ENCODE results near the gene ZBTB26.

Gene ZBTB26, protein sequence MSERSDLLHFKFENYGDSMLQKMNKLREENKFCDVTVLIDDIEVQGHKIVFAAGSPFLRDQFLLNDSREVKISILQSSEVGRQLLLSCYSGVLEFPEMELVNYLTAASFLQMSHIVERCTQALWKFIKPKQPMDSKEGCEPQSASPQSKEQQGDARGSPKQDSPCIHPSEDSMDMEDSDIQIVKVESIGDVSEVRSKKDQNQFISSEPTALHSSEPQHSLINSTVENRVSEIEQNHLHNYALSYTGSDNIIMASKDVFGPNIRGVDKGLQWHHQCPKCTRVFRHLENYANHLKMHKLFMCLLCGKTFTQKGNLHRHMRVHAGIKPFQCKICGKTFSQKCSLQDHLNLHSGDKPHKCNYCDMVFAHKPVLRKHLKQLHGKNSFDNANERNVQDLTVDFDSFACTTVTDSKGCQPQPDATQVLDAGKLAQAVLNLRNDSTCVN

DNA sequence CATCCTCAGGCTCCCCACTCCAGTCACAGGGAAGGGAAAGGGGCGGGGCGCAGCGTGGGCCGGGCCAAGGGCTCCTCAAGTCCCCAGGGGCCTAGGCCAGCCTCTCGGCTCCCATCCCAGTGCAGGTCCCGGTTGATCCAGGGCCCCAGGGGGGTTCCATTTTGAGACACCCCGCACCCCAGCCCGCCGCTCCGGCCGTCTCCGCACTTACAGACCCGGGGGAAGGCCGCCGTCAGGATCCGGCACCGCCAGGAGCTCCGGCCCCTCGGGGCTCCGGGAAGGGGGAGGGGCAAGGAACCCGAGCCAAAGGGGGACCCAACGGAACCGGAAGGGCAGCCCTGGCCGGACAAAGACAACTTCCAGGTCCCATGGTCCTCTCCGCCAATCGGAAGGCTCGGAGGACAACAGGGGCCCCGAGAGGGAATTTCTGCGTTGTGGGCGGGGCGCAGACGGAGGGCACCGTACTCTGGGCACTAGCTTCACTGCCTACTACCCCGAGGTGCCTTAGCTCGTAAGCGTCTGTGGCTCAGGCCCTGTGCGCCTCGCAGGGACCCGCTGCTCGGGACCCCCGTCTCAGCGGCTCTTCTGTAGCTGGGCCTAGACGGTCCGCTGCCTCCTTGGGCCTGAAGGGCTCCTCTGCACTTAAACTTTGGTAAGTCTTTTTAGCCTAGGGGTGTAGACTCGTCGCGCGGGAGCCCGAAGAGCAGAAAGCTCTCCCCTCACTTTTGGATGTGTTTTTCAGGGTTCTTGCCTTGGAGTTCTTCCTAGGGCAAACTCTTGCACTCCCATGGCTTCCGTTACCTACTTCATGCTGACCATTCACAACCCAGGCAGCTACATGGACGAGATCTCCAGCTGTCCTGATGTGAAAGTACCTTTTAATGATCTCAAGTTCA, at the start of gene ZBTB26:
Gene ZBTB26, minus strand, starts transcription at position 287 of the 896 bp plus-strand sequence. CDS start 11,578 bp downstream, outside the sequence.
- peak; percentile 97 for DNase-seq (ENCODE audit: low spot score)

DNA sequence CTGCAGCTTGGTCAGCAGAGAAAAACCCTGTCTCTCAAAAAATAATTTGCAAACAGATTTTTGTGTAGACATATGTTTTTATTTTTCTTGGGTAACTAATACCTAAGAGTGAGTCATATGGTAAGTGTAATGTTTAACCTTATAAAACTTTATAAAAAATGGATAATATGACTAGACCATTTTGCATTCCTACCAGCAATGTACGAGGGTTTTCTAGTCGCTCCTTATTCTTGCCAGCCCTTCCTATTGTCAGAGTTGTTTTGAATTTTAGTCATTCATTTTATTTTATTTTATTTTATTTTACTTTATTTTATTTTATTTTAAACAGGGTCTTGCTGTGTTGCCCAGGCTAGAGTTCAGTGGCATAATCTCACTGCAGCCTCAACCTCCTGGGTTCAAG, 47.3 kb upstream of the ZBTB26 start:
- no peak for DNase-seq (ENCODE audit: low spot score)

DNA sequence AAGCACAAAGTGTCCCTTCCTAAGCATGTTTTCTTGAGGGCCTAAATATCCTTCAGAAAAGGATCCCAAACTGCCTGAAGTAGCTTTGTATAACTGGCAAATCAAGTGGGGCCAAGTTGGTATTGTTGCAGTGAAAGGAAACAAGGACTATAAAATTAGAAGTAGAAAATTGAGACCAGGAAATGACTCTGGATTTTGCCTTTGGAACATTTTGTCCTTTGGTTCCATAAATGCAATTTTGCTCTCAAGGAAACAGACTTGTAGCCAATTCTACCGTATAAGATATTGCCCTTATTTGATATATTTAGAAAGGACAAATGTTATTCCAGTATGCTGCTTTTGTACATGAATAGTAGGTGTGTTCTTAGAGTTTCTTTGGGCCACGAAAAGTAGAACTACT, 43.9 kb upstream of the ZBTB26 start:
- no peak for DNase-seq (ENCODE audit: low spot score)

DNA sequence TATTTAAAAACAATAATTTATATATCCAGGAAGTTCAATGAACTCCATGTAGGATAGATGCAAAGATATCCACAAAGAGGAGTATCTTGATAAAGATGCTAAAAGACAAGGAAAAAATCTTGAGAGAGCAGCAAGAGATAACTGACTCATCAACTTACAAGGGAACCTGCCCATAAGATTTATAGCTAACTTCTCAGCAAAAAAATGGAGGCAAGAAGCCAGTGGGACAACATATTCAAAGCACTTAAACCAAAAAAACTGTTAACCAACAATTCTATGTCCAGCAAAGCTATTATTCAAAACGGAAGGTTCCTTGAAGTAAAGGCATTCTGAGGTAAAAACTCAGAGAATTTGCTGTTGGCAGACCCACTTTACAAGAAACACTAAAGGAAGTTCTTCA, 29.8 kb upstream of the ZBTB26 start:
- no peak for DNase-seq (ENCODE audit: low spot score)

DNA sequence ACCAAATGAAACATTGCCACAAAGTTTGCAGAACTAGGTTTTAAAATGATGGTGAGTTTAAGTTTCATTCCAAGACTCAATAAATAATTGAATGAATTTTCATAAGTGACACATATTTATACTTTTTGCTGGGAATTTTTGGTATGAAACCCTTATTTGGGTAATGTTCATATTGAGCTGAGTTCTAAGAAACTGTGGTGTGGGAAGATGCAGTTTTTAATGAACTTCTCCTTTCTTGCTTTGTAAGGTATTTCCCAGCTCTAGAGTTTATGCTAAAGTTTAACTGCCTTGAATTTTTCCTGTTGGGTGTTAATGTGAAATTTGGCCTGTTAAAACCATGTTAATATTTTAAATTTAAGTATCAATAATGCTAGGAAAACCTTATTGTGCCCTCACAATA, 24.6 kb upstream of the ZBTB26 start:
- DNase-seq (ENCODE audit: low spot score): no peak

DNA sequence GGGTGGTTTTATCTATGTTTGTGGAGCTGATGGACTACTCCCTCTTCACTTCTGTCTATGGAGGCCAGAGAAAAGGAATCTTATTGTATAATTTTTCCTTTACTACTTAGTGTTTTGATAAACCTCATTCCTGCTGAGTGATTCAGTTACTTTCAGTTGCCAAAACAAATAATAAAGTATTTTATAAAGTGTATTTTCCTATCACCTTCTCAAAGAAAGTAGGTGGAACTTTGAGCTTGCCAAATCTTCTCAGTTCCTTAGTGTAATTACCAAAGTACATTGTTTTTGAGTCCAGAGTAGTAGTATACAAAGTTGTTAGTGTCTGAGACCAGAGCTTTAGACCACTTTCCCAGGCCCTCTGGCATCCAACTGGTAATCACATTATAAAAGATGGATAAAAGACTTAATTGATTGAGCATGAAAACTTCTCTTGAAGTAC, 23.0 kb upstream of the ZBTB26 start:
- DNase-seq (ENCODE audit: low spot score): no peak

DNA sequence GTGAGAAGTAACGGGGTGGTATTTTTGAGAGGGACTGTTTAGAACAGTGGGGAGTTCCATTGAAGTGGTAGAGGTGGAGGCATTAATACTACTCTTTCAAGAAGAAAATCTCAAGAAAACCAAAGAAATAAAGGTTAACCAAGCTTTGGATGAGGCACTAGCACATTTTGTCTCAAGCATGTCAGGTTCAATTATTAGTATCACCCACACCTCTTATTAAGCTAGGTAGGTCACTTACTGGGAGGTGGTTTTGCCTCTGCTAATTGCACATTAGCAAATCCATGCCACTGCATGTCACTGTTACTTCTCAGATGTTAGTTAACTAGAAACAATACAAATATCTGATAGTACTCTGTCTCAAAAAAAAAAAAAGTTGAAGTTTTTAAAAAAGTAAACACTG, 19.7 kb upstream of the ZBTB26 start:
- no peak for DNase-seq (ENCODE audit: low spot score)

DNA sequence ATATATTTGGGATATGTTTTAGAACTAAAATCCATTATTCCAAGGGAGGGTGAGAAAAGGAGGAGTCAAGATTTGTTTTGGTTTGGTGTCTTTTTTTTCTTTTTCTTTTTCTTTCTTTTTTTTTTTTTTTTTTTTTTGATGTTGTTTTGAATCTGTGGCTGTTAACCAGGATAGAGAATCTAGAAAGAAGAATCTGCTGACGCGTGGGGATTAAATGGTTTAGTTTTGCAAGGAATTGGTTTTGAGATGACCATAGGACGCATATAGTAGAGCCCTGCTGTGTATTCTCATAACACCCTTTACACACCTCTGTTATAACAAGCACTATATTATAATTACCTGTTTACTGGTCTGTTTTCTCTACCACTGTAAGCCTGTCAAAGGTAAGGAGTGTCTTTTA, 19.0 kb upstream of the ZBTB26 start:
- no peak for DNase-seq (ENCODE audit: low spot score)

DNA sequence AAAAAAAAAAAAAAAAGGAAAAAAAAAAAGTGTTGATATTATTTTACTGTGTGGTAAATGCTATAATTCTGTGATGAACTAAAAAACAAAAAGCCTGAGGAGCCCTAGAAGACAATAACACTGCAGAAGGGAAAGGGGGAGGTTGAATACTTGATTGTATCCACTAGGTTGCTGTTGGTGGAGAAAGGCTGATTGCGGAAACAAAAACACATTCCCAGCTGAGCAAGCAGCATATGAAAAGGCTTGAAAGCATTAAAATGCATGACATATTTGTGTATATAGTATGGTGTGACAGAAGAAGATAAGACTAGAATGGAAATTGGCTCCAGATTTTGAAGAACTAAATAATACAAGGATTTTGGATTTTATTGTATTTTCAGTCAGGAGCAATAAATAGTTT, 18.4 kb upstream of the ZBTB26 start:
- DNase-seq (ENCODE audit: low spot score): no peak

DNA sequence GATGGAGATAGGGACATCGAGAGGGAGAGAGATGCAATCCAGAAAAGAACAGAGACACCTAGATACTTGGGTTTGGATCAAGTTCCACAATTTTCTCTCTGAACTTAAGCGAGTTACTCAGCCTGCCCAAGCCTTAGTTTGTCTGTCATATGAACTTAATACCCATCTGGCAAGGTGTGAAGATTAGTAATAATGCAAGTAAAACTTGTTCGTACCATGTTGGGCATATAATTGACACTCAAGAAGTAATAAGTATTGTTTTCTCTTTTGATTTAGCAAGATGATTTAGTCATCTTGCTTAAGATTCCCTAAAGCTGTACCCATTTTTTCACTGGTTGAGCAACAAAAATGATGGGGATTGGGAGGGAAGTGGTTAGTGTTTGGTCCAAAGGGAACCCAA, 17.0 kb upstream of the ZBTB26 start:
- no peak for DNase-seq (ENCODE audit: low spot score)

DNA sequence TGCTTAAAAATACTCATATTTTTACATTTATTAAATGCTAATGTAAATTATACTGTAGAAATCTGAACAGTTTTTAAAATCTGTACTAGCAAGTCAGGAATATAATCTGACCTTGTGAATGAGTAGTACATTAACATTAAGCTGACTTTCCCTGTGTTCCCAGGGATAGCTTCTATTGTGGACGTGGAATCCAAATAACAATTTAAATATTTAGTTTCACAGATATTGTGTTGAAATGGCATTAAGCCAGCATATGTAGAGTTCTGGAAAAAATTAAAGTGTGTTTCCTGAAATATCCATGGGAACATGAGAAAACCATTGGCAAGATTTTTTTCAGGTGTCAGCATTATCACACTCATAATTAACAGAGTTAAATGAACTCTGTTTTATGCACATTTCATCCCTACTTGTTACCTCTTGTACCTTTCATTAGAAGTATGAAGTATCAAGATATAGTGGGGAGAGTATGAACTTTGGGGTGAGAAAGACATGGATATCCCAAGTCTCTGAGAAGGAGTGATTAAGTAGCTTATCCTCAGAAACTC, 15.2 kb upstream of the ZBTB26 start:
- DNase-seq (ENCODE audit: low spot score): no peak

DNA sequence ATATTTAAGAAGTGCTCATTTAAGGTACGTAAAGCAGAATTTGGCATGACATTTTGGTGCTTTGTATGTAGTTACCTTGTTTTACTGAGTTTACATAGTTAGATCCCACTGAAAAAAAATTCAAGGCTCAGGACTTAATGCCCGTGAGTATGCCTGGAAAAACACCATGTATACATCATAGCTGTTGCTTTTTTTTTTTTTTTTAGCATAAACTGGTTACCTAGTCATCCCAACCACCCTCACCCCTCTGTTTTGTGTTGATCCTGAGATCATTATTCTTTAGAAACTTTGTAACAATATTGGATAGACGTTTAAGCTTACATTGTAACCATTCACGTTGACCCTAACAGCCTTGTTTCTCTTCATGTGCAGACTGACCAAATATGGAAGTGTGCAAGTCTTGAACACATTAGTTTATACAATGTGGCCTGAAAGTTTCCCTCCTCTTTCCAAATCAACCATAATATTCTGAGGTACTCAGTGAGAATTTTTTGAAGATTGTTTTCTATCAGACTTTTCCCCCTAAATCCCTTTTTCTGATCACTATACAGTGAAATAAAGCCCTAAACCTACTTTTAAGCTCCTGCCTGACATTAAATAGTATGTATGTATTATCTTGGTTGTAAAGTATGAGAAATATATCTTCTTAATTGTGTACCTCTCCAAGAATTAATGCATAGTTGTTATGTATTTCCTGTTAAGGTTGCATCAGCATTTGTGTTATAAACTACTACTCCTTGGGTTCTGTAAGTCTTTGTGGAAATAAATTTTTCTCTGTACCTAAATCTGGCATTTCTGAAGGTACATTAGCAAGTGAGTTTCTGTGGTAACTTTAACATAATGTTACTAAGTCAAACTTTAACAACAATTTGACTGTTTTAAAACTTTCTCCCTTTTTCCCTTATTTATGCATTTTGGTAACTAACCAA, 13.9 kb upstream of the ZBTB26 start:
- DNase-seq (ENCODE audit: low spot score): no peak

DNA sequence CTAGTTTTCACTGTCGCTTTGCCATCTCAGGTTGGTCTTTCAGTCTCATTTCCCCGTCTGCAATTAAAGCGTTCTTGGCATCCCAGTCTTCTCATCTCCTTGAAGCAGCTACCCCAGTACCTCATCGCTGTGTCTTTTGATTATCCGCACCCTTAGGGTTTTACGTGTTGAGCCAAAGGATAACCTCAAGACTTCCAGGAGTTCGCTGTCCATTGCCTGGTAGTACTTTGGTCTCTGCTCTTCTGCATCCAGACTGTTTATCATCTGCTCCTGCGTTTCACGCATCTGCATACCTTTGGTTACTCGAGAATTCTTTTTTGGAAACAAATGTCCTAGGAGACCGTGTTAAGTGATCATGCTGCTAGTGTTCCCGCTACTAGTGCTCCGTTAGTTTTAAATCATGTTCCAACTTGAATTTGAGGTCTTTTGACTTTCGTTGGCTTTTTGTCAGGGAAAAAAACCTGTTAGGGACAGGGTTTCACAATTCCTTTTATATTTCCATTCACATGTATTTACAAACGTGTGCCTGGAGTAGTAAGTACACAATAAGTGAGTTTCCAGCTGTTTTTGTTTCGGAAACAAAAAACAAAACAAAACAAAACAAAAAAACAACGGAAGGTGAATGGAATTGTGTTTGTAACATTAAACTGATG, 10.4 kb upstream of the ZBTB26 start:
- DNase-seq (ENCODE audit: low spot score): peak; percentile 20

DNA sequence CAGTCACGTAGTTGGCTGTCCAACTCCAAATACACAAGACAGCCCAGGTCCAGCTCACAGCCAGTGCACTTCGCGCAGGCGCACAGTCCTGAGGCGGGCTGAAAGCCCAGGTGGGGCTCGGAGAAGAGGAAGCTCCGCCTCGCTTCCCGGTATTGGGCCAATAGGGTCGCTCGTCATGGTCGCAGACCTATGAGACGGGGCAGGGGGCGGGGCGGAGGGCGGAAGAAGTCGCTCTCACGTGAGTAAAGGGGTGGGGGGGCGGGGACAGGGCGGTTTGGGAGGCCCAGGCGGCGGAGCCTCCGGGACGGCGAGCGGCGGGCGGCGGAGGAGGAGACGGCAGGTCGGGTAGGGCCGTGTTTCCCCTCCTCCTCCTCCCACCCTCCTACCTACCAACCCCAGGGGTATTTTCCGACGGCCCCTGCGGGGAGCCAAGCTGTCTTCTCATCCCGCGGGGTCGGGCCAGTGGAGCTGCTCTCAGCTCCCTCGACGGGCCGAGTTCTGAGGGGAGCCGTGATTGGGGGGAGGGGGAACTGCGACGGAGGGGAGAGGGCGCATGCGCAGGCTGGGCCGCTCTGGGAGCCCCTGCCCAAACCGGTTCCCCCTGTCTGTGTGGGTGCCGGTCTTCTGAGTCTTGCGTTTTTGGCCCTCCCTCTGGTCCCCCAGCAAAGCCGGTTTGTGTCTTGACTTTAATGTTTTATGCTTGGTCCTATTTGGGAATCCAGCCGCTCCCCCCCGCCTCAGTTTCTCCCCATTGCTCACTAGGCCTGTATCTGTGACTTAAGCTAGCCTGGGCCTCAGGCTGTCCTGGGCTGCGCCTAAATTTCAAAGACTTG, 9.7 kb upstream of the ZBTB26 start, which contains the start of gene RABGAP1:
Gene RABGAP1, plus strand, starts transcription at position 272 of the 833 bp plus-strand sequence. CDS start 16,040 bp downstream, outside the sequence.
- DNase-seq (ENCODE audit: low spot score): peak; percentile 99

DNA sequence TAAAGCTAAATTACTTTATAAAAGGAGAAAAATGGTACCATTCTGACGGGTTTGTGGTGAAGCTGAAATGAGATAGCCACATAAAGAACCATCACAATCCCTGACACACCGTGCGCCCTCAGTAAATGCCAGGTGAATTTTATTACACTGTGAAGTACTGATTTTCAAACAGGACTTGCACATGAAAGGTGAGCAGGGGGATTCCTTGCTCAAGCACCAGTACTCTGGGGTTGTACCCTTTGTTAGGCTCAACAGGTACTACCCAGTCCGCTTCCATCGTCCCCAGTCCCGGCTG, 9.1 kb upstream of the ZBTB26 start:
- DNase-seq (ENCODE audit: low spot score): no peak

DNA sequence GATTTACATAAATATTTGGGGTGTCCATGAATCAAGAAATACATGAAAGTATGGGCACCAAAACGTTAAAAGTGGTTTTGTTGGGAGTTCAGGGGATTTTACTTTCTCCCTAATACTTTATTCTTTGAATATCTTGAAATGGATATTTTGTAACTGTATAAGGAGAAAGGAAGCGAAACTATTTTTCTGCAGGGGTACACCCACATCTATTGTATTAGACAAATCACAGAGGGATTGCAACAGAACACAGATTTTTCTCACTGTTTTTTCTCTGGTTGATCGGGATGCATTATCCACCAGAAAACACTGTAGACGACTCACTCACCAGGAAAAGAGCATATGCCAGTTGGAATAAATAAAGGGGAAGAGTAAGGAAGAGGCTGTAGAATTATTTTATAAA, 8.3 kb upstream of the ZBTB26 start:
- DNase-seq (ENCODE audit: low spot score): no peak

DNA sequence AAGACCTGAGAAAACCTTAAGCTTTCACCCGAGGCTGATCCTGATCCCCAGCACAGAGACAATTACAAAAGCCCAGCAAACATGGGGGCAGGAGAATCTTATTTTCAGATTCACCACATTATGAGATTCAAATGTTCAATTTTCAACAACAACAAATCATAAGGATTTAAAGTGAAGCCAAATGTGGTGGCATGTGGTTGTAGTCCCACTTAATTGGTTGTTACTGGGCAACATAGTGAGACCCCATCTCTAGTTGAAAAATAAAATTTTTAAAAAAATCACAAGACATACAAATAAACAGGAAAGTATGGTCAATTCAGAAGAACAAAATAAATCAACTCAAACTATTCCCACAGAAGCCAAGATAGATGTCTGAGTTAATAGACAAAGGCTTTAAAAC, 5.6 kb upstream of the ZBTB26 start:
- DNase-seq (ENCODE audit: low spot score): no peak

DNA sequence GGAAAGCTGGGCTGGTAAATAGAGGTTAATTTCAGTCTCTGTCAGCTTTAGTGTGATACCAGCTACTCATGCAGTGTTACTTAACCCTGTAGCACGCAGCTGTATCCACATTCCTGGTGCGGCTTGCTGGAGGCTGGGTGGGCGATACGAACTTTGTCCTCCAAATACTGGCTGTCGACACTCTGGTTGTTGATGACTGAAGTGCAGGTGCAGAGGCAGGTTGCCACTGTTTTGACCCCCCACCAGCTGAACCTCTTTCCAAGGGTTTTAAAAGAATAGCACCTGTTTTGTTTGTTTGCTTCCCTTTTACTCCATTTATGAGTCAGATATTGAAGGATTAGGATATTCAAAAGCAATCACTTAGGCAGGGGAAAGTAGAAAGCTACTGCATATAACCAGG, 5.2 kb upstream of the ZBTB26 start:
- no peak for DNase-seq (ENCODE audit: low spot score)

DNA sequence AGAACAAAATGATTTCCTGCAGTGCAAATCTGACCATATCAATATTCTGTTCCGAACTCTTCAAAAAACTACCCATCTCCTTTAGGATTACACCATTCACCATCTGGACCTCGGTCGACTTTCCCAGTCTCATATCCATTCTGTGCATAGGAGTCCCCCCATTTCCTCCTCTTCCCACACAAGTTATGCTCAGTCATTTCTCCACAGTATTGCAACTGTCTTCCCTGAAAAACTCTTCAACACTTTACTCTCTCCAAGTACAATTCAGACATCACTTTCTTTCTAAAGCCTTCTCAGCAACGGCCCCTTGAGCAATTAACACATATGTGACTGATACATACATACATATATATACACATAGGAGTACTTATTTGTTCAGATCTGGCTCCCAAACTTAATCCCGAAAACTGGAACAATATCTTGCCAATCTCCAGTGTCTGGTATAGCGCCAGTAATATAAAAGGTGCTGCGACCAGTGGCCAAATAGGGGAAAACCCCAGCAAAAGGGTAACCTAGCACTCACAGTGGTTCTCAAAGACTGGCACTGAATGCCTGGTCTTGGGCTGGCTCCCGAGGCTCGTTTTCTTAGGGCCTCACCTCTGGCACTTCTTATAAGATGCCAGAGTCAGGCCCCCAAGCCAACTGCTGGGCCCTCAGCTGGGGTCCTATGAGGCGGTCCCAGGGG, 629 bp downstream of the ZBTB26 start:
- no peak for DNase-seq (ENCODE audit: low spot score)

Measured in putamen (tissue), 1 donor.